B cell (primary cell): ENCODE results near the gene METTL8. TPM values are rescaled to one million over a fixed set of nuclear protein-coding genes. Genes with fewer than 3 reads are reported as not detected.

Source experiments
- ATAC-seq: fragments of 200-7000 bp; cut with Tn5 transposase; one replicate; pipeline ENCODE4 v1.10.0; 2021; ENCODE audit warnings: low read depth, mild to moderate bottlenecking, moderate number of reproducible peaks, moderate library complexity
- CTCF ChIA-PET: fragments of 350-600 bp; sonication (Branson Sonifier 250); formaldehyde crosslinking; loops from one replicate; lab custom pipeline; 2021; ENCODE audit warnings: antibody characterized with exemption, inconsistent platforms; lab: Charles Lee
- POLR2A ChIA-PET: fragments of 350-600 bp; sonication (Branson Sonifier 250); formaldehyde crosslinking; loops from one replicate; lab custom pipeline; 2021; ENCODE audit warnings: antibody characterized with exemption; lab: Charles Lee
- DNase-seq: peaks from one replicate; pipeline ENCODE4 v3.0.0; 2013
- H2AFZ ChIP-seq: 2 replicates; pipeline ENCODE4 v1.6.1; 2012; ENCODE audit warnings: mild to moderate bottlenecking, low read depth, low read length; ENCODE audit not compliant: insufficient read depth, poor library complexity, severe bottlenecking
- H3K27ac ChIP-seq, 2 donors: 1 replicate in 1 of 2; 2 replicates in 1 of 2; pipeline ENCODE4 v1.5.1; 2012 to 2013; ENCODE audit warnings: low read length in 2 of 2, mild to moderate bottlenecking in 2 of 2, moderate library complexity in 1 of 2
- H3K27me3 ChIP-seq, 4 experiments: fragments of 200-600 bp in 1 of 4; sonication (generic) in 1 of 4; replicated peaks in 1 of 4; 1 replicate in 2 of 4; 2 replicates in 2 of 4; pipeline versions ENCODE4 v1.6.1 to v1.7.0; 2013 to 2016; ENCODE audit warnings: low read length in 3 of 4, mild to moderate bottlenecking in 2 of 4, mixed read lengths in 1 of 4, moderate library complexity in 1 of 4; ENCODE audit not compliant: insufficient read depth in 4 of 4, control insufficient read depth in 3 of 4; ENCODE audit errors: control extremely low read depth in 1 of 4
- H3K36me3 ChIP-seq, 2 experiments: replicated peaks in 1 of 2; 1 replicate in 1 of 2; 2 replicates in 1 of 2; pipeline versions ENCODE4 v1.6.1 to v1.7.1; 2013; ENCODE audit warnings: low read length in 1 of 2; ENCODE audit not compliant: insufficient read depth in 2 of 2, control insufficient read depth in 1 of 2; ENCODE audit errors: control extremely low read depth in 1 of 2, extremely low read depth in 1 of 2
- H3K4me1 ChIP-seq, 2 donors: fragments of 200-600 bp in 1 of 2; sonication (generic) in 1 of 2; 1 replicate in 1 of 2; 2 replicates in 1 of 2; pipeline versions ENCODE4 v1.5.1 to v1.6.1; 2013 to 2017; ENCODE audit warnings: low read length in 2 of 2; ENCODE audit not compliant: control insufficient read depth in 2 of 2, insufficient read depth in 2 of 2
- H3K4me2 ChIP-seq: replicated peaks from 2 replicates; pipeline ENCODE3; 2012; ENCODE audit warnings: mild to moderate bottlenecking, low read depth, low read length; ENCODE audit not compliant: poor library complexity, severe bottlenecking
- H3K4me3 ChIP-seq, 5 experiments: fragments of 200-600 bp in 1 of 5; sonication (generic) in 1 of 5; 1 replicate in 3 of 5; 2 replicates in 2 of 5; pipeline versions ENCODE4 v1.5.1 to v1.7.0; 2011 to 2016; ENCODE audit warnings: low read length in 4 of 5, mild to moderate bottlenecking in 4 of 5, low read depth in 2 of 5, control low read depth in 1 of 5, moderate library complexity in 1 of 5; ENCODE audit not compliant: insufficient read depth in 1 of 5; ENCODE audit errors: control extremely low read depth in 1 of 5, extremely low read depth in 1 of 5
- H3K79me2 ChIP-seq: fragments of 200-600 bp; sonication (generic); one replicate; pipeline ENCODE4 v1.6.0; 2016; ENCODE audit warnings: low read length; ENCODE audit not compliant: control insufficient read depth, insufficient read depth
- H3K9ac ChIP-seq: fragments of 200-600 bp; sonication (generic); 2 replicates; pipeline ENCODE4 v1.6.1; 2017; ENCODE audit warnings: mild to moderate bottlenecking, low read length, moderate library complexity
- H3K9me3 ChIP-seq, 3 donors: one replicate each; pipeline versions ENCODE4 v1.6.1 to v1.7.1; 2013; ENCODE audit warnings: low read length in 2 of 3; ENCODE audit not compliant: control insufficient read depth in 2 of 3, insufficient read depth in 1 of 3; ENCODE audit errors: control extremely low read depth in 1 of 3
- H4K20me1 ChIP-seq: 2 replicates; pipeline ENCODE4 v1.6.0; 2012; ENCODE audit warnings: mild to moderate bottlenecking, low read length; ENCODE audit not compliant: insufficient read depth, control insufficient read depth, poor library complexity, severe bottlenecking
- H3K27ac Mint-ChIP-seq: one replicate; pipeline ENCODE4 v1.8.0; 2021; ENCODE audit warnings: mixed read lengths
- H3K27me3 Mint-ChIP-seq: one replicate; pipeline ENCODE4 v1.8.0; 2021; ENCODE audit warnings: mixed read lengths
- H3K4me1 Mint-ChIP-seq: one replicate; pipeline ENCODE4 v1.8.0; 2021; ENCODE audit warnings: mixed read lengths
- H3K4me3 Mint-ChIP-seq: one replicate; pipeline ENCODE4 v1.8.0; 2021; ENCODE audit warnings: mixed read lengths
- H3K9me3 Mint-ChIP-seq: one replicate; pipeline ENCODE4 v1.8.0; 2022; ENCODE audit warnings: mixed read lengths; ENCODE audit not compliant: insufficient read depth
- EZH2 ChIP-seq: IDR thresholded peaks from 2 replicates; pipeline ENCODE4 v1.6.1; 2012; ENCODE audit warnings: borderline replicate concordance, low read depth, mild to moderate bottlenecking, moderate library complexity, low read length; ENCODE audit not compliant: insufficient read depth, poor library complexity, severe bottlenecking
- WGBS: methylation state at CpG from one replicate; pipeline ENCODE4 v1.1.5; 2013; ENCODE audit warnings: missing lambda C conversion rate; ENCODE audit not compliant: insufficient coverage; 5-methylcytosine and 5-hydroxymethylcytosine counted together
- intact Hi-C: fragments of 100-400 bp; cut with micrococcal nuclease; formaldehyde crosslinking; loops from one replicate; pipeline ENCODE4 v1.10.0; 2022
- polyA plus RNA-seq: library from polyadenylated mRNA; depleted of rRNA; stranded (reverse); fragments of >200 nt; gene quantifications from 2 replicates; pipeline ENCODE4 v1.2.3, GENCODE V29; 2012
- total RNA-seq, 2 donors: library from RNA; stranded (reverse); fragments of 120-200 nt in 1 of 2; gene quantifications; 1 replicate in 1 of 2; 2 replicates in 1 of 2; pipeline versions ENCODE4 v1.2.3 to v1.2.4, GENCODE V29; 2013 to 2022
- TF ChIP-seq, protein P1 (sequence below): fragments of 200-600 bp; IDR thresholded peaks from one replicate; pipeline ENCODE4 v1.8.0; 2022; ENCODE audit warnings: antibody characterized with exemption, mild to moderate bottlenecking

METTL8 gene
- total and polyA plus RNA-seq, 2 donors (not counting 1 experiment from before 2014, with no cell fraction given), result 20.8 to 57.8 TPM

DNA sequence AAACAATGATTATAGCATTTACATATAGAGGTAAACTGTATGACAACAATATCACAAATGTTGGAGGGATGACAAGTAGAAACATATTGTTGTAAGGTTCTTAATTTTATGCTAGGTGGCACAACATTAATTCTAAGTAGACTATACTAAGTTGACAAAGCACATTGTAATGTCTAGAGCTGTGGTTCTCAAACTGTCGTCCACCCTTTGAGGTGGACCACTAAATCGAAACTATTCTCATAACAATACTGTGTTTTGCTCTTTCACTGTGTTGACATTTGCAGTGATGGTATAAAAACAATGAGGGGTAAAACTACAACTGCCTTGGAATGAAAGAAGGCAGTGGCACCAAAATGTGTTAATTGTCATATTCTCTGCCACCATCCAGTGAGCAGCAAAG is 66.1 kb downstream of the METTL8 start:
- ChIA-PET POLR2A (interaction anchor here (0.6 kb wide), 1 partner anchor 13 kb away, joined by 3 read pairs; no protein-coding TSS in a partner anchor), CTCF (no interaction called here)
- Histone ChIP-seq H4K20me1 (no peaks in the 10 kb centered on the region), H3K4me2 (no peak overlapping the region), H3K27ac (no peak overlapping the region), H2AFZ (no peak overlapping the region), H3K4me3 (no peak overlapping the region), H3K27me3 (no peaks in the 10 kb centered on the region), H3K9me3 (peaks cover 4 to 17% (median 14%) of the 10 kb centered on the region in 3 donors), H3K36me3 (no peaks in the 10 kb centered on the region), H3K79me2 (peaks cover 5% of the 10 kb centered on the region), H3K4me1 (no peaks in the 10 kb centered on the region), H3K9ac (no peak overlapping the region)
- WGBS, result no CpG with 5 or more reads among the region's 2 CpGs
- no peak for DNase-seq
- intact Hi-C loops, result no loop called here
- ATAC-seq, result no peak
- Mint-ChIP-seq H3K27me3 (no peaks in the 10 kb centered on the region), H3K27ac (no peak overlapping the region), H3K9me3 (peaks cover 12% of the 10 kb centered on the region), H3K4me1 (no peaks in the 10 kb centered on the region), H3K4me3 (no peak overlapping the region)
- TF ChIP-seq, protein P1, sequence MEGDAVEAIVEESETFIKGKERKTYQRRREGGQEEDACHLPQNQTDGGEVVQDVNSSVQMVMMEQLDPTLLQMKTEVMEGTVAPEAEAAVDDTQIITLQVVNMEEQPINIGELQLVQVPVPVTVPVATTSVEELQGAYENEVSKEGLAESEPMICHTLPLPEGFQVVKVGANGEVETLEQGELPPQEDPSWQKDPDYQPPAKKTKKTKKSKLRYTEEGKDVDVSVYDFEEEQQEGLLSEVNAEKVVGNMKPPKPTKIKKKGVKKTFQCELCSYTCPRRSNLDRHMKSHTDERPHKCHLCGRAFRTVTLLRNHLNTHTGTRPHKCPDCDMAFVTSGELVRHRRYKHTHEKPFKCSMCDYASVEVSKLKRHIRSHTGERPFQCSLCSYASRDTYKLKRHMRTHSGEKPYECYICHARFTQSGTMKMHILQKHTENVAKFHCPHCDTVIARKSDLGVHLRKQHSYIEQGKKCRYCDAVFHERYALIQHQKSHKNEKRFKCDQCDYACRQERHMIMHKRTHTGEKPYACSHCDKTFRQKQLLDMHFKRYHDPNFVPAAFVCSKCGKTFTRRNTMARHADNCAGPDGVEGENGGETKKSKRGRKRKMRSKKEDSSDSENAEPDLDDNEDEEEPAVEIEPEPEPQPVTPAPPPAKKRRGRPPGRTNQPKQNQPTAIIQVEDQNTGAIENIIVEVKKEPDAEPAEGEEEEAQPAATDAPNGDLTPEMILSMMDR, result no peak
- no peak for TF ChIP-seq EZH2

DNA sequence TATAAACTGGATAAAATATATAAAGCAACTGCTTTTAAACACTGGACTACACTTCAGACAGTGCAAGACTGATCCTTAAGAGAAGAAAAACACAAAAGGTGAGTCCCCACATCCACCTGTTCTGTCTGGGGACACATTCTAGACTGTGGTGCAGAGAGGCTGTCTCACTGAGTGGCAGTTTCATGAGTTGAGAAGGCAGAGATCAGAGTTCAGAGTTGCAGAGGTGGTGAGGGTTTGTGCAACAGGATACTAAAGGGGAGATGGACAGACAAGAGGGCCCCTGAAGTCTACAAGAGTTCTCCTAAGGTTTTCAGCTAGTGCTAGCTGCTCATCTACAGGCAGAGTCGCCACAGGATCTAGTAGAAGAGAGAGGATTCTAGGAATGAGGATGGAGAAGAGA is 68.0 kb downstream of the METTL8 start:
- H3K9me3 Mint-ChIP-seq, result peaks cover 12% of the 10 kb centered on the region
- H3K4me3 Mint-ChIP-seq, result no peak overlapping the region
- H3K36me3 ChIP-seq, result no peaks in the 10 kb centered on the region
- intact Hi-C loops, result no loop called here
- H2AFZ ChIP-seq, result no peak overlapping the region
- ATAC-seq (no peak), DNase-seq (no peak)
- no peak overlapping the region for H3K27ac ChIP-seq
- H3K27me3 Mint-ChIP-seq, result no peaks in the 10 kb centered on the region
- no peak overlapping the region for H3K4me3 ChIP-seq
- TF ChIP-seq, protein P1, result no peak
- TF ChIP-seq EZH2, result no peak
- no peak overlapping the region for H3K9ac ChIP-seq
- H3K9me3 ChIP-seq, result peaks cover 4 to 17% (median 14%) of the 10 kb centered on the region in 3 donors
- no peaks in the 10 kb centered on the region for H3K4me1 Mint-ChIP-seq
- H3K79me2 ChIP-seq, result peaks cover 5% of the 10 kb centered on the region
- ChIA-PET CTCF (interaction anchor here (0.6 kb wide), 1 partner anchor 81 kb away, joined by 3 read pairs; no protein-coding TSS in a partner anchor), POLR2A (no interaction called here)
- no peaks in the 10 kb centered on the region for H3K4me1 ChIP-seq
- no peaks in the 10 kb centered on the region for H3K27me3 ChIP-seq
- H4K20me1 ChIP-seq, result no peaks in the 10 kb centered on the region
- 100% methylated on average over 1 of the region's 1 CpG for WGBS
- no peak overlapping the region for H3K27ac Mint-ChIP-seq
- no peak overlapping the region for H3K4me2 ChIP-seq
